Ovary (tissue), 3 donors: Measurements from ENCODE around the gene TMEM125.

Experiments
- CTCF ChIP-seq, 3 donors: fragments of 450-650 bp in 2 of 3; fragments of 200-600 bp in 1 of 3; IDR thresholded peaks; one replicate each; pipeline versions ENCODE4 v1.5.1 to v1.8.0; 2016 to 2022; ENCODE audit warnings: antibody characterized with exemption in 3 of 3, mild to moderate bottlenecking in 1 of 3
- EP300 ChIP-seq: sonication (generic); formaldehyde crosslinking; IDR thresholded peaks from one replicate; pipeline ENCODE4 v1.6.1; 2017; ENCODE audit warnings: antibody characterized with exemption
- POLR2A ChIP-seq: fragments of 450-650 bp; IDR thresholded peaks from one replicate; pipeline ENCODE4 v1.6.1; 2017; ENCODE audit warnings: antibody characterized with exemption, mild to moderate bottlenecking, moderate library complexity
- donor health status: DM: no; HTN: no; CAD: no.

GRCh38 chr1:43243299-43243698 lies 26.5 kb upstream of the TMEM125 start:
- TF ChIP-seq CTCF (IDR thresholded peaks at IDR 0.05) (no peak), EP300 (no peak), POLR2A (no peak)
